GM19467 (cell line): ENCODE data around the gene NACA.

ENCODE experiments used
- ATAC-seq: cut with Tn5 transposase; IDR thresholded peaks from one replicate; pipeline ENCODE4 v1.9.1; 2021; ENCODE audit warnings: mild to moderate bottlenecking, moderate library complexity; ENCODE audit not compliant: unreplicated experiment

NACA gene

GRCh38 chr12:56694161-56694560 is 30.9 kb downstream of the NACA start:
- no peak for ATAC-seq

- ATAC-seq = no peak
These were observed 36.3 kb downstream of the NACA start for GRCh38 chr12:56688846-56689109.

- ATAC-seq = peak; percentile 46
These were observed 36.8 kb downstream of the NACA start, which contains the start of gene PTGES3 for GRCh38 chr12:56688129-56688845. PTGES3 (minus strand) TSS chr12:56688284; CDS start chr12:56687999, 285 bp downstream.

- ATAC-seq = peak; percentile 18
These were observed 37.6 kb downstream of the NACA start for GRCh38 chr12:56687223-56688128.

GRCh38 chr12:56684745-56685359 is 40.2 kb downstream of the NACA start:
- ATAC-seq = no peak

GRCh38 chr12:56682323-56682722 is 42.8 kb downstream of the NACA start:
- no peak for ATAC-seq

- no peak for ATAC-seq
These were observed 45.1 kb downstream of the NACA start for GRCh38 chr12:56679883-56680575.

- ATAC-seq = no peak
These were observed 46.2 kb downstream of the NACA start for GRCh38 chr12:56678852-56679251.

GRCh38 chr12:56677680-56678079 is 47.4 kb downstream of the NACA start:
- peak; percentile 63 for ATAC-seq

- no peak for ATAC-seq
These were observed 48.1 kb downstream of the NACA start for GRCh38 chr12:56676851-56677580.

GRCh38 chr12:56671608-56672007 is 53.5 kb downstream of the NACA start:
- no peak for ATAC-seq

- no peak for ATAC-seq
These were observed 54.3 kb downstream of the NACA start for GRCh38 chr12:56670836-56671235.

GRCh38 chr12:56668197-56668457 is 57.0 kb downstream of the NACA start:
- ATAC-seq = no peak
